MM.1S (cell line): Measurements from ENCODE around the gene EFCAB10.

Experiments used
- EZH2 ChIP-seq: fragments of 300-600 bp; sonication (generic); optimal IDR thresholded peaks from 2 replicates; pipeline ENCODE3; 2017; ENCODE audit warnings: low read depth, mild to moderate bottlenecking, antibody characterized with exemption, low read length, mixed read lengths
- EZH2phosphoT487 ChIP-seq: fragments of 300-600 bp; sonication (generic); IDR thresholded peaks from 2 replicates; pipeline ENCODE4 v1.6.1; 2018; ENCODE audit warnings: antibody characterized with exemption, low read length
- TF ChIP-seq, protein P1 (sequence below): fragments of 300-600 bp; sonication (generic); IDR thresholded peaks from 2 replicates; pipeline ENCODE4 v1.5.1; 2016; ENCODE audit warnings: antibody characterized with exemption, low read length, mixed read lengths

DNA sequence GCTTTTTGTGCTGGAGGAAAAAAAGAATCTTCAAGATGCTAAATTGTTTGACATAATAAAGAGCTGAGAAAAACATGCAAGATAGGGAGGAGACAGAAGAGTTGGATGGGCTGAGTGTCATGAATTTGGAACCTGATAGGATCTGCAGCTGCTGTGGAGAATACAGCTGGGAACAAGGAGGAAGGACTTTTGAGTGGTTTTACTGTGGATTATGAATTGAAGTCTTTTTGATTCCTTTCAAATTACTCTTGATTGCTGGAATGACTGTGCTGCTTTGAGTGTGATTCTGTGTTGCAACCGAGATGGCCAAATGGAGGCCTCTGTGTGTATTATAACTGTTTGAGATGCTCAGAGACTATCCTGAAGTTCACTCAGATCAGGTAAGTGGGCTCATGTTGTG is 4.0 kb downstream of the EFCAB10 start:
- TF ChIP-seq, protein P1, sequence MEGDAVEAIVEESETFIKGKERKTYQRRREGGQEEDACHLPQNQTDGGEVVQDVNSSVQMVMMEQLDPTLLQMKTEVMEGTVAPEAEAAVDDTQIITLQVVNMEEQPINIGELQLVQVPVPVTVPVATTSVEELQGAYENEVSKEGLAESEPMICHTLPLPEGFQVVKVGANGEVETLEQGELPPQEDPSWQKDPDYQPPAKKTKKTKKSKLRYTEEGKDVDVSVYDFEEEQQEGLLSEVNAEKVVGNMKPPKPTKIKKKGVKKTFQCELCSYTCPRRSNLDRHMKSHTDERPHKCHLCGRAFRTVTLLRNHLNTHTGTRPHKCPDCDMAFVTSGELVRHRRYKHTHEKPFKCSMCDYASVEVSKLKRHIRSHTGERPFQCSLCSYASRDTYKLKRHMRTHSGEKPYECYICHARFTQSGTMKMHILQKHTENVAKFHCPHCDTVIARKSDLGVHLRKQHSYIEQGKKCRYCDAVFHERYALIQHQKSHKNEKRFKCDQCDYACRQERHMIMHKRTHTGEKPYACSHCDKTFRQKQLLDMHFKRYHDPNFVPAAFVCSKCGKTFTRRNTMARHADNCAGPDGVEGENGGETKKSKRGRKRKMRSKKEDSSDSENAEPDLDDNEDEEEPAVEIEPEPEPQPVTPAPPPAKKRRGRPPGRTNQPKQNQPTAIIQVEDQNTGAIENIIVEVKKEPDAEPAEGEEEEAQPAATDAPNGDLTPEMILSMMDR: no peak
- TF ChIP-seq EZH2phosphoT487 (no peak), EZH2 (no peak)
